HEK293 (cell line): ENCODE data around the gene FRS2.

Experiments used
- CTCF ChIP-seq: fragments of 450-650 bp; formaldehyde crosslinking; IDR thresholded peaks from 2 replicates; pipeline ENCODE4 v1.5.1; 2016; ENCODE audit warnings: missing biosample characterization, missing genetic modification characterization
- GLIS2 ChIP-seq: fragments of 450-650 bp; formaldehyde crosslinking; IDR thresholded peaks from 2 replicates; pipeline ENCODE4 v1.5.1; 2016; ENCODE audit warnings: missing biosample characterization, missing genetic modification characterization
- REST ChIP-seq: fragments of 450-650 bp; formaldehyde crosslinking; IDR thresholded peaks from 2 replicates; pipeline ENCODE4 v1.5.1; 2016; ENCODE audit warnings: missing biosample characterization, missing genetic modification characterization
- ZBTB26 ChIP-seq: fragments of 450-650 bp; formaldehyde crosslinking; optimal IDR thresholded peaks from 2 replicates; pipeline ENCODE3; 2016; ENCODE audit warnings: missing biosample characterization, mild to moderate bottlenecking, missing genetic modification characterization
- ZNF133 ChIP-seq: fragments of 450-650 bp; formaldehyde crosslinking; IDR thresholded peaks from 2 replicates; pipeline ENCODE4 v1.5.1; 2016; ENCODE audit warnings: missing biosample characterization, missing genetic modification characterization
- ZNF138 ChIP-seq: fragments of 450-650 bp; formaldehyde crosslinking; IDR thresholded peaks from 2 replicates; pipeline ENCODE4 v1.5.1; 2016; ENCODE audit warnings: missing biosample characterization, missing genetic modification characterization, borderline replicate concordance
- ZNF2 ChIP-seq: fragments of 450-650 bp; formaldehyde crosslinking; IDR thresholded peaks from 2 replicates; pipeline ENCODE4 v1.5.1; 2016; ENCODE audit warnings: missing biosample characterization, missing genetic modification characterization
- ZNF394 ChIP-seq: fragments of 450-650 bp; formaldehyde crosslinking; IDR thresholded peaks from 2 replicates; pipeline ENCODE4 v1.5.1; 2016; ENCODE audit warnings: missing biosample characterization, missing genetic modification characterization, mild to moderate bottlenecking, moderate library complexity, borderline replicate concordance
- ZNF514 ChIP-seq: fragments of 450-650 bp; formaldehyde crosslinking; IDR thresholded peaks from 2 replicates; pipeline ENCODE4 v1.5.1; 2016; ENCODE audit warnings: missing biosample characterization, missing genetic modification characterization
- ZNF544 ChIP-seq: fragments of 450-650 bp; formaldehyde crosslinking; IDR thresholded peaks from 2 replicates; pipeline ENCODE4 v1.5.0; 2017; ENCODE audit warnings: missing biosample characterization, missing genetic modification characterization
- ZNF558 ChIP-seq: fragments of 450-650 bp; formaldehyde crosslinking; IDR thresholded peaks from 2 replicates; pipeline ENCODE4 v1.5.1; 2016; ENCODE audit warnings: missing biosample characterization, missing genetic modification characterization
- ZNF580 ChIP-seq: fragments of 450-650 bp; formaldehyde crosslinking; IDR thresholded peaks from 2 replicates; pipeline ENCODE4 v1.5.1; 2016; ENCODE audit warnings: missing biosample characterization, missing genetic modification characterization
- ZNF623 ChIP-seq: fragments of 450-650 bp; formaldehyde crosslinking; IDR thresholded peaks from 2 replicates; pipeline ENCODE4 v1.5.1; 2016; ENCODE audit warnings: missing biosample characterization, missing genetic modification characterization
- ZNF707 ChIP-seq: fragments of 450-650 bp; formaldehyde crosslinking; IDR thresholded peaks from 2 replicates; pipeline ENCODE4 v1.5.1; 2016; ENCODE audit warnings: missing biosample characterization, missing genetic modification characterization

- TF ChIP-seq CTCF (tag by site-specific recombination) (no peak), ZNF707 (tag by site-specific recombination) (no peak), REST (tag by site-specific recombination) (no peak), ZBTB26 (tag by site-specific recombination) (no peak), ZNF514 (tag by site-specific recombination) (no peak), ZNF558 (tag by site-specific recombination) (no peak), ZNF580 (tag by site-specific recombination) (no peak), ZNF133 (tag by site-specific recombination) (no peak), GLIS2 (no peak), ZNF394 (tag by site-specific recombination) (no peak), ZNF623 (no peak), ZNF2 (no peak), ZNF138 (no peak), ZNF544 (tag by site-specific recombination) (no peak)
Observed at GRCh38 chr12:69621551-69621950, 151.4 kb downstream of the FRS2 start.
